Neuronal stem cell (in vitro differentiated cells): Measurements from ENCODE around the gene WNT10A.
A peak's percentile ranks its signal among the peaks of the same experiment; 100 is the strongest.

Source experiments
- DNase-seq: peaks from one replicate; pipeline ENCODE4 v3.0.0-alpha.2; 2013; ENCODE audit warnings: low spot score
- H2AFZ ChIP-seq: one replicate; pipeline ENCODE4 v1.6.1; 2013; ENCODE audit warnings: mild to moderate bottlenecking, low read length, inconsistent platforms
- H2AK5ac ChIP-seq: 2 replicates; pipeline ENCODE4 v1.6.1; 2013; ENCODE audit warnings: low read depth, mild to moderate bottlenecking, inconsistent platforms, low read length, moderate library complexity, mixed read lengths
- H2BK120ac ChIP-seq: 2 replicates; pipeline ENCODE4 v1.6.1; 2013; ENCODE audit warnings: low read depth, mild to moderate bottlenecking, inconsistent platforms, low read length, moderate library complexity, mixed read lengths
- H2BK12ac ChIP-seq: one replicate; pipeline ENCODE4 v1.6.1; 2013; ENCODE audit warnings: low read length, inconsistent platforms
- H2BK15ac ChIP-seq: 2 replicates; pipeline ENCODE4 v1.6.1; 2013; ENCODE audit warnings: mild to moderate bottlenecking, low read length, inconsistent platforms, mixed read lengths
- H2BK5ac ChIP-seq: one replicate; pipeline ENCODE4 v1.6.1; 2013; ENCODE audit warnings: inconsistent platforms, mild to moderate bottlenecking, low read length, moderate library complexity
- H3K14ac ChIP-seq: one replicate; pipeline ENCODE4 v1.6.1; 2013; ENCODE audit warnings: low read length, inconsistent platforms
- H3K18ac ChIP-seq: 2 replicates; pipeline ENCODE4 v1.6.1; 2013; ENCODE audit warnings: low read length, inconsistent platforms
- H3K23ac ChIP-seq: 2 replicates; pipeline ENCODE4 v1.6.1; 2013; ENCODE audit warnings: low read depth, mild to moderate bottlenecking, mixed read lengths, low read length, inconsistent platforms; ENCODE audit not compliant: poor library complexity
- H3K27ac ChIP-seq: replicated peaks from 3 replicates; pipeline ENCODE4 v1.5.1; 2013; ENCODE audit warnings: low read length, inconsistent platforms
- H3K27me3 ChIP-seq, 3 experiments: 2 replicates each; pipeline ENCODE4 v1.6.1; 2013; ENCODE audit warnings: low read length in 3 of 3, mild to moderate bottlenecking in 2 of 3, inconsistent platforms in 1 of 3, low read depth in 1 of 3, mixed read lengths in 1 of 3, moderate library complexity in 1 of 3; ENCODE audit not compliant: control insufficient read depth in 3 of 3, insufficient read depth in 3 of 3
- H3K36me3 ChIP-seq, 2 donors: replicated peaks in 1 of 2; 2 replicates each; pipeline ENCODE4 v1.6.1; 2013; ENCODE audit warnings: low read length in 2 of 2; ENCODE audit not compliant: control insufficient read depth in 2 of 2, insufficient read depth in 2 of 2
- H3K4ac ChIP-seq: 2 replicates; pipeline ENCODE4 v1.6.1; 2013; ENCODE audit warnings: inconsistent platforms, mild to moderate bottlenecking, low read length, moderate library complexity
- H3K4me1 ChIP-seq, 2 donors: 1 replicate in 1 of 2; 2 replicates in 1 of 2; pipeline ENCODE4 v1.6.1; 2013; ENCODE audit warnings: low read length in 2 of 2, low read depth in 1 of 2; ENCODE audit not compliant: control insufficient read depth in 2 of 2, insufficient read depth in 1 of 2
- H3K4me2 ChIP-seq: one replicate; pipeline ENCODE4 v1.6.1; 2013; ENCODE audit warnings: mild to moderate bottlenecking, low read length, inconsistent platforms; ENCODE audit not compliant: insufficient read depth, poor library complexity, severe bottlenecking
- H3K4me3 ChIP-seq, 2 donors: 2 replicates each; pipeline ENCODE4 v1.5.1; 2013; ENCODE audit warnings: low read length in 2 of 2, mild to moderate bottlenecking in 2 of 2, inconsistent platforms in 1 of 2, moderate library complexity in 1 of 2
- H3K79me1 ChIP-seq: one replicate; pipeline ENCODE4 v1.6.1; 2013; ENCODE audit warnings: low read depth, mild to moderate bottlenecking, inconsistent platforms, low read length, moderate library complexity
- H3K9ac ChIP-seq: one replicate; pipeline ENCODE4 v1.6.1; 2013; ENCODE audit warnings: mild to moderate bottlenecking, low read depth, low read length, inconsistent platforms; ENCODE audit not compliant: poor library complexity
- H3K9me3 ChIP-seq, 2 donors: replicated peaks in 1 of 2; 2 replicates each; pipeline versions ENCODE3 to v1.6.1; 2013; ENCODE audit warnings: low read length in 2 of 2, mild to moderate bottlenecking in 2 of 2, inconsistent platforms in 1 of 2, low read depth in 1 of 2, mixed read lengths in 1 of 2, moderate library complexity in 1 of 2; ENCODE audit not compliant: control insufficient read depth in 2 of 2, insufficient read depth in 1 of 2
- H4K8ac ChIP-seq: one replicate; pipeline ENCODE4 v1.6.1; 2013; ENCODE audit warnings: low read depth, mild to moderate bottlenecking, inconsistent platforms, low read length, moderate library complexity
- H4K91ac ChIP-seq: one replicate; pipeline ENCODE4 v1.6.1; 2013; ENCODE audit warnings: low read length, low read depth, mild to moderate bottlenecking, inconsistent platforms; ENCODE audit not compliant: poor library complexity
- WGBS, 2 donors: extraction: QIAGEN DNeasy Blood & Tissue Kit; methylation state at CpG; one replicate each; pipeline ENCODE4 v1.1.7; 2013; ENCODE audit warnings: missing lambda C conversion rate in 2 of 2, mixed read lengths in 1 of 2; ENCODE audit not compliant: insufficient read length in 2 of 2, insufficient replicate concordance in 1 of 2; ENCODE audit errors: extremely low coverage in 2 of 2; 5-methylcytosine and 5-hydroxymethylcytosine counted together

Gene WNT10A

DNA sequence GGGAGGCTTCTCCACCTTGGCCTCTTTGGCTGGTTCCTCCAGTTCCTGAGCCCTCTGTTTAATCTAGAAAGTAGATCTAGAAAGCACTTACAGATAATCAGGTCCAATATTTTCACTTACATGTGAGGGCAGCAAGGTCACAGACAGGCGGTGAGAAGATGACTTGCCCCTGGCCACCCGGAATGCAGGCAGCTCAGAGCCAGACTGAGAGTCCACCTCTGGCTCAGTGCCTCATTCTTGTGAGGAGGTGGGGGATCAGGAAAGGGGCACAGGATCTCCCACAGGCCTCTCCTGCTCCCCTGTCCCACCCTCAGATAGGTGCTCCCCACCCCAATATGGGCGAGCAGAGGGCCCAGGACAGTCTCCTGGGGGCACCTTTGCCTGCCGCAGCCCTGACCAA, 15.3 kb upstream of the WNT10A start:
- Histone ChIP-seq H3K27me3 (peaks cover 9 to 88% (median 70%) of the 10 kb centered on the region in 3 experiments), H3K18ac (peak overlapping the region; percentile 16)

DNA sequence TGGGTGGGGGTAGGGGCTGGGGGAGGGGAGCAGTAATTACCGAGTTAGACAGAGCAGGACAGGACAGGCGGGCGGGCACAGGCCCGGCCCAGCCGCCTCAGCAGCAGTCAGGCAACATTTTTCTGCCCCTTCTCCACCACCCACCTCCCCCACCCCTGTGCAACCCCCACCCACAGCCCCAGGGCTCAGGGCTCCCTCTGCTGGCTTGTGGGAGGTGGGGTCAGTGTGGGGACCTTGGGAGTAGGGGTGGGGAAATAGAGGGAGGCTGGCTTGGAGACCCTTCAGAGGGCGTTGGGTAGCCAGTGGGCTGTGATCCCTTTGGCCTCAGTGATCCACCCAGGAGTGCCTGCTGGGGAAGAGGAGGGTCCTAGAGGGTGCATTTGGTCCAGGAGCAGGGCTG, 14.7 kb upstream of the WNT10A start:
- Histone ChIP-seq H3K4ac (no peak overlapping the region), H3K14ac (no peak overlapping the region), H2AFZ (no peak overlapping the region), H3K36me3 (no peaks in the 10 kb centered on the region), H2BK12ac (no peak overlapping the region), H3K9me3 (peaks cover 0 to 5% of the 10 kb centered on the region in 2 donors), H2AK5ac (no peak overlapping the region), H3K4me3 (no peak overlapping the region), H3K4me1 (no peaks in the 10 kb centered on the region), H3K23ac (no peak overlapping the region), H3K27ac (no peak overlapping the region), H3K18ac (no peak overlapping the region), H2BK5ac (no peak overlapping the region), H2BK15ac (no peak overlapping the region), H4K91ac (no peak overlapping the region), H3K27me3 (peaks cover 11 to 91% (median 73%) of the 10 kb centered on the region in 3 experiments), H3K9ac (no peak overlapping the region), H3K4me2 (no peak overlapping the region), H2BK120ac (no peak overlapping the region), H3K79me1 (no peaks in the 10 kb centered on the region), H4K8ac (no peak overlapping the region)
- no peak for DNase-seq
- no CpG with 5 or more reads among the region's 6 CpGs for WGBS, 2 donors

More for the DNA sequence above, 15.3 kb upstream of the WNT10A start:
- no peak overlapping the region for H3K27ac ChIP-seq
- no peak overlapping the region for H2BK5ac ChIP-seq
- no peak overlapping the region for H4K8ac ChIP-seq
- H3K23ac ChIP-seq, result no peak overlapping the region
- H2BK120ac ChIP-seq, result no peak overlapping the region
- no peak overlapping the region for H3K14ac ChIP-seq
- H3K9ac ChIP-seq, result no peak overlapping the region
- H3K79me1 ChIP-seq, result no peaks in the 10 kb centered on the region
- H3K9me3 ChIP-seq, result peaks cover 0 to 5% of the 10 kb centered on the region in 2 donors
- H2AFZ ChIP-seq, result no peak overlapping the region
- no peak overlapping the region for H3K4me3 ChIP-seq
- H4K91ac ChIP-seq, result no peak overlapping the region
- H3K36me3 ChIP-seq, result no peaks in the 10 kb centered on the region
- WGBS, 2 donors, result no CpG with 5 or more reads among the region's 4 CpGs
- H3K4me2 ChIP-seq, result no peak overlapping the region
- DNase-seq, result no peak
- peaks cover 2 to 3% of the 10 kb centered on the region in 2 donors for H3K4me1 ChIP-seq
- H2BK12ac ChIP-seq, result no peak overlapping the region
- H2BK15ac ChIP-seq, result no peak overlapping the region
- H2AK5ac ChIP-seq, result no peak overlapping the region
- H3K4ac ChIP-seq, result no peak overlapping the region

DNA sequence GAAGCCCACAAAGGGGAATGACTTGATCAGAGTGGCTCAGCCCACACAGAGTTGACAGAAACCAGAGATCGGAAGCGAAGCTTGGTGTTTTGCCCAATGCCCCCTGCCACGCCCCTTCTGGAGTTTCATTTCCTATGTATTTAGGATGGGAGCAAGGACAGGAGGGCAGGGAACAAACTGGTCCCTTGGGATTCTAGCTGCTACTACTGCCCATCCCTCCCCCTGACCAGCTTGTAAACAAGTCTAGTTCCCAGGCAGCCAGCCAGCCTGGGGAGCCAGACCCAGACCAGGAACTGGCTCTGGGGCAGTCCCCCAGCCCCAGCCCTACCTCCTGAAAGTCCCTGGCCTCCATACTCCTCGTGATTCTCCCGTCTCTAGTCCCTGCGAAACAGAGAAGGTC, 12.8 kb upstream of the WNT10A start:
- DNase-seq, result no peak
- peak overlapping the region; percentile 28 for H2BK120ac ChIP-seq
- no peak overlapping the region for H3K9ac ChIP-seq
- H2BK15ac ChIP-seq, result no peak overlapping the region
- no peak overlapping the region for H2AFZ ChIP-seq
- H3K27ac ChIP-seq, result no peak overlapping the region
- no peaks in the 10 kb centered on the region for H3K79me1 ChIP-seq
- H3K4me1 ChIP-seq, result no peaks in the 10 kb centered on the region
- no peak overlapping the region for H3K18ac ChIP-seq
- H3K36me3 ChIP-seq, result no peaks in the 10 kb centered on the region
- no peak overlapping the region for H3K4me2 ChIP-seq
- no peak overlapping the region for H3K14ac ChIP-seq
- no peak overlapping the region for H2BK5ac ChIP-seq
- H4K8ac ChIP-seq, result no peak overlapping the region
- peaks cover 0 to 8% of the 10 kb centered on the region in 2 donors for H3K9me3 ChIP-seq
- no CpG with 5 or more reads among the region's 6 CpGs for WGBS, 2 donors
- peaks cover 28 to 92% (median 76%) of the 10 kb centered on the region in 3 experiments for H3K27me3 ChIP-seq
- no peak overlapping the region for H2BK12ac ChIP-seq
- H2AK5ac ChIP-seq, result no peak overlapping the region
- no peak overlapping the region for H3K4ac ChIP-seq
- no peak overlapping the region for H4K91ac ChIP-seq
- H3K23ac ChIP-seq, result no peak overlapping the region
- no peak overlapping the region for H3K4me3 ChIP-seq

DNA sequence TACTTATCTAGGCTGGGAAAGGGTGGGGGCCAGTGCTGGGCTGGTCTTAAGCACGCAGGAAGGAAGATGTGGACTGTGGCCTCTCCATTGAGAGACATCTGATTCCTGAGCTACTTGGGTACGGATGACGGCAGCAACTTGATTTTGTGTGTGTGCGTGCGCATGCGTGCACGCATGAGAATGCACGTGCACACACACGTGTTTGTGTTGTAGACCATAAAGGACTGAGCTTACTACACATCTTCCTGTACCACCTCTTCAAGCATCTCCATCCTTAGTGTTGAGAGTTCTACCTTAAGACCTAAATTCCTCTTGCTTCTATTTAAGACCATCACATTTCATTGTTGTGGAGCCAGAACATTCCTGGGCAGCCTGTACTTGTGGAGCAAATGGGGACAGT, 11.6 kb upstream of the WNT10A start:
- no peak overlapping the region for H2BK12ac ChIP-seq
- H4K8ac ChIP-seq, result no peak overlapping the region
- no peak overlapping the region for H3K18ac ChIP-seq
- H3K4me2 ChIP-seq, result no peak overlapping the region
- H3K23ac ChIP-seq, result no peak overlapping the region
- no CpG with 5 or more reads among the region's 9 CpGs for WGBS, 2 donors
- H3K4me3 ChIP-seq, result no peak overlapping the region
- H2BK15ac ChIP-seq, result no peak overlapping the region
- H3K4ac ChIP-seq, result no peak overlapping the region
- peaks cover 36 to 93% (median 82%) of the 10 kb centered on the region in 3 experiments for H3K27me3 ChIP-seq
- H2AFZ ChIP-seq, result no peak overlapping the region
- no peak for DNase-seq
- peaks cover 0 to 8% of the 10 kb centered on the region in 2 donors for H3K9me3 ChIP-seq
- no peaks in the 10 kb centered on the region for H3K36me3 ChIP-seq
- H3K9ac ChIP-seq, result no peak overlapping the region
- no peak overlapping the region for H2BK120ac ChIP-seq
- H4K91ac ChIP-seq, result no peak overlapping the region
- H3K79me1 ChIP-seq, result no peaks in the 10 kb centered on the region
- H2AK5ac ChIP-seq, result no peak overlapping the region
- no peaks in the 10 kb centered on the region for H3K4me1 ChIP-seq
- H3K27ac ChIP-seq, result no peak overlapping the region
- H2BK5ac ChIP-seq, result no peak overlapping the region
- H3K14ac ChIP-seq, result no peak overlapping the region
